WI38 (cell line): ENCODE results near the gene HTR3A.

Experiments
- H3K4me3 ChIP-seq: 2 replicates; pipeline ENCODE4 v1.5.1; 2011; ENCODE audit warnings: low read depth, mild to moderate bottlenecking, control low read depth, low read length
- CTCF ChIP-seq: IDR thresholded peaks from 2 replicates; pipeline ENCODE4 v1.5.1; 2012; ENCODE audit warnings: low read depth, mild to moderate bottlenecking, control low read depth, low read length

The HTR3A gene

DNA sequence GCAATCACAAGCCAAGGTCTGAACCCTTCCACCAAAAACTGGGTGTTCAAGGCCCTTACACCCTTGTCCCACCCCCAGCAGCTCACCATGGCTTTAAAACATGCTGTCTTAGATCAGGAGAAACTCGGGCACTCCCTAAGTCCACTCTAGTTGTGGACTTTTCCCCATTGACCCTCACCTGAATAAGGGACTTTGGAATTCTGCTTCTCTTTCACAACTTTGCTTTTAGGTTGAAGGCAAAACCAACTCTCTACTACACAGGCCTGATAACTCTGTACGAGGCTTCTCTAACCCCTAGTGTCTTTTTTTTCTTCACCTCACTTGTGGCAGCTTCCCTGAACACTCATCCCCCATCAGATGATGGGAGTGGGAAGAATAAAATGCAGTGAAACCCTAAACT, 15.0 kb downstream of the HTR3A start:
- no peak for TF ChIP-seq CTCF
- H3K4me3 ChIP-seq = no peak overlapping the region

- H3K4me3 ChIP-seq = no peak overlapping the region
- no peak for TF ChIP-seq CTCF
These were observed 16.3 kb downstream of the HTR3A start for GRCh38 chr11:113991170-113991569.

- no peak overlapping the region for H3K4me3 ChIP-seq
- no peak for TF ChIP-seq CTCF
These were observed 17.0 kb downstream of the HTR3A start for GRCh38 chr11:113991718-113992458.

GRCh38 chr11:113992459-113993110, 17.7 kb downstream of the HTR3A start:
- no peak for TF ChIP-seq CTCF
- no peak overlapping the region for H3K4me3 ChIP-seq

DNA sequence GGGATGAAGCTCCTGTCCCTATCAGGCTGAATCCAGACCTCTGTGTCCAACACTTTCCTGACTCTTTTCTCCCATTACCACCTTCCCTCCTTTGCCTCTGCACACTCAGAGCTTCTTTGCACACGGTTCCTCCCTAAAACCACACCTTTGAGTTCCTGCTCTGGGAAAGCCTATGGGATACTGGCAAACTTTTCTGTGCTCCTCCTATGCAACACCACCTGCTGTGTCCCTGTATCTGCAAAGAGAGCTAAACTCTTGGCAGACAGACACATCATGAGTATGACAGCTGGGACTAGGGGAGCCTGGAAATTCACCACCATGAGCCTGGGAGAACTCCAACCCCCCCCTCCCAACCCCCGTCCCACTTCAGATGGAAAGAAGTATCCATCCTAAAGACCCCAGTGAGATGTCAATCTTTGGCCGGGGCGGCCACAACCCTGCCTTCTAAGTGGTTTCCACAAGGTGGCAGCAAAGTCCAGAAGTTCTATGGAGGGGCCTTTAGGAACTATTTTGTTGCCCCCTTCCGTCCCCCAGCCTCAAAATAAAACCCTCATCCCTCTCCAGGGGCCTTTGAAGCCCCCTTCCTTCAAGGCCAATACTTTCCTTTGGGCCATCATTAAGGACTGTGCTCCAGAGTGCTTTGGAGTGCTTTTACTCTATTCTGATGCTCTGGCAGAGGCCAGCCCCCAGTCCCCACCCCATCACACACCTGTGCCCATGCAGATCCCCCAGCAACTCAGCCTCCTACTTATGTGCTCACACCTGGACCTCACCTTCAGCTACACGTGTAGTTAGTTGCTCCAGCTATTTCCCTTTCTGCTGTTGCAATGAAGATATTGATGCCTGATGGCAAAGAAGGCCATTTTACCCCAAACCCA, 19.4 kb downstream of the HTR3A start:
- no peak overlapping the region for H3K4me3 ChIP-seq

DNA sequence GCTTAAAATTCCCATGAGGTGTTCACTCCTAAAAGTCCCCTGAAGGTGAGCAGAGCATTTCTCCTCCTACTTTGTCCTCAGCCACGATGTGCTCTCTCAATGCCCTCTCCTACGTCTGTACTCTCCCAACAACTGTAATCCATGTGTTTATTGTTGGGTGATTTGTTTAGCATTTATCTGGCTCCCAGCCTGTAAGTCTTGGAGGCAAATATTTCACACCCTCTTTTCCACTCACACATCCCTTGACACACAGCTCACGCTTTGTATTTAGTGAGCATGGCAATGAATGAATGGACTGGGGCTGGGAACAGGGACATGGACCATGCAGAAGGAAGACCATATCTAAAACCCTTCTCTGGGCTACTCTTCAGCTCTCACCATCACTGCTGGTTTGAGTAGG, 22.6 kb downstream of the HTR3A start:
- H3K4me3 ChIP-seq = no peak overlapping the region
- no peak for TF ChIP-seq CTCF

More for the DNA sequence above, 19.4 kb downstream of the HTR3A start:
- no peak for TF ChIP-seq CTCF
